ENCODE results near the gene RNF181.

DNA sequence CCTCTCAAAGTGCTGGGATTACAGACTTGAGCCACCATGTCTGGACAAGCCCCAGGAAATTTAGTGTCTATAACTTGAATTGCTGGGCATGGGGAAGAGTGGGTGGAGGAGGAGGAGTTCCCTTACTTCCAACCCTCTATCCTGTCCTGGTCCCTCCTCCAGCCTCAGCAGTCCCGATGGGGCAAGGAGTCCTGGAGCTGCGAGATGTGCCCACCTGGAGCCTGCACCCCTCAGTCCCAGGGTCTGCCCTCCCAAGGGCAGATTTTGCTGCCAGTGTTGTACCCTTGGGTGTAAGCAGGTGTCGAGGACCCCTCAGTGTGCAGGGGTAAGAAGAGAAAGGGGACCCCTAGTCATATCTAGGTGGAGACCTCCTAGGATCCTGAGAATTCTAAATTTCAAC lies 15.3 kb upstream of the RNF181 start:
- TF ChIP-seq, protein P1, sequence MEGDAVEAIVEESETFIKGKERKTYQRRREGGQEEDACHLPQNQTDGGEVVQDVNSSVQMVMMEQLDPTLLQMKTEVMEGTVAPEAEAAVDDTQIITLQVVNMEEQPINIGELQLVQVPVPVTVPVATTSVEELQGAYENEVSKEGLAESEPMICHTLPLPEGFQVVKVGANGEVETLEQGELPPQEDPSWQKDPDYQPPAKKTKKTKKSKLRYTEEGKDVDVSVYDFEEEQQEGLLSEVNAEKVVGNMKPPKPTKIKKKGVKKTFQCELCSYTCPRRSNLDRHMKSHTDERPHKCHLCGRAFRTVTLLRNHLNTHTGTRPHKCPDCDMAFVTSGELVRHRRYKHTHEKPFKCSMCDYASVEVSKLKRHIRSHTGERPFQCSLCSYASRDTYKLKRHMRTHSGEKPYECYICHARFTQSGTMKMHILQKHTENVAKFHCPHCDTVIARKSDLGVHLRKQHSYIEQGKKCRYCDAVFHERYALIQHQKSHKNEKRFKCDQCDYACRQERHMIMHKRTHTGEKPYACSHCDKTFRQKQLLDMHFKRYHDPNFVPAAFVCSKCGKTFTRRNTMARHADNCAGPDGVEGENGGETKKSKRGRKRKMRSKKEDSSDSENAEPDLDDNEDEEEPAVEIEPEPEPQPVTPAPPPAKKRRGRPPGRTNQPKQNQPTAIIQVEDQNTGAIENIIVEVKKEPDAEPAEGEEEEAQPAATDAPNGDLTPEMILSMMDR (IDR thresholded peaks at IDR 0.05) = no peak
- TF ChIP-seq POLR2A (IDR thresholded peaks at IDR 0.05) = no peak

Measured in right lobe of liver (tissue), 4 donors.